Neutrophil (primary cell): ENCODE results near the gene RINL.
A peak's percentile ranks its signal among the peaks of the same experiment; 100 is the strongest.

Experiments used
- H3K27ac ChIP-seq: fragments of 200-600 bp; sonication (generic); 2 replicates; pipeline ENCODE4 v1.5.1; 2016; ENCODE audit warnings: mild to moderate bottlenecking, moderate library complexity
- H3K27me3 ChIP-seq: fragments of 200-600 bp; sonication (generic); 2 replicates; pipeline ENCODE4 v1.6.0; 2016; ENCODE audit warnings: mild to moderate bottlenecking
- H3K36me3 ChIP-seq: fragments of 200-600 bp; sonication (generic); 2 replicates; pipeline ENCODE4 v1.5.1; 2017
- H3K4me1 ChIP-seq, 2 experiments: fragments of 200-600 bp in 1 of 2; sonication (generic) in 1 of 2; 1 replicate in 1 of 2; 2 replicates in 1 of 2; pipeline versions ENCODE4 v1.5.1 to v1.6.1; 2013 to 2016; ENCODE audit warnings: low read depth in 1 of 2, low read length in 1 of 2, mild to moderate bottlenecking in 1 of 2, moderate library complexity in 1 of 2; ENCODE audit not compliant: control insufficient read depth in 1 of 2, insufficient read depth in 1 of 2
- H3K4me3 ChIP-seq, 2 experiments: fragments of 200-600 bp in 1 of 2; sonication (generic) in 1 of 2; 1 replicate in 1 of 2; 2 replicates in 1 of 2; pipeline ENCODE4 v1.5.1; 2013 to 2016; ENCODE audit warnings: low read depth in 1 of 2, low read length in 1 of 2, mild to moderate bottlenecking in 1 of 2, moderate library complexity in 1 of 2
- H3K9me3 ChIP-seq: fragments of 200-600 bp; sonication (generic); 2 replicates; pipeline ENCODE4 v1.5.1; 2016
- TF ChIP-seq, protein P1 (sequence below): fragments of 200-600 bp; sonication (generic); IDR thresholded peaks from 2 replicates; pipeline ENCODE4 v1.5.1; 2016; ENCODE audit warnings: antibody characterized with exemption

Gene RINL, protein sequence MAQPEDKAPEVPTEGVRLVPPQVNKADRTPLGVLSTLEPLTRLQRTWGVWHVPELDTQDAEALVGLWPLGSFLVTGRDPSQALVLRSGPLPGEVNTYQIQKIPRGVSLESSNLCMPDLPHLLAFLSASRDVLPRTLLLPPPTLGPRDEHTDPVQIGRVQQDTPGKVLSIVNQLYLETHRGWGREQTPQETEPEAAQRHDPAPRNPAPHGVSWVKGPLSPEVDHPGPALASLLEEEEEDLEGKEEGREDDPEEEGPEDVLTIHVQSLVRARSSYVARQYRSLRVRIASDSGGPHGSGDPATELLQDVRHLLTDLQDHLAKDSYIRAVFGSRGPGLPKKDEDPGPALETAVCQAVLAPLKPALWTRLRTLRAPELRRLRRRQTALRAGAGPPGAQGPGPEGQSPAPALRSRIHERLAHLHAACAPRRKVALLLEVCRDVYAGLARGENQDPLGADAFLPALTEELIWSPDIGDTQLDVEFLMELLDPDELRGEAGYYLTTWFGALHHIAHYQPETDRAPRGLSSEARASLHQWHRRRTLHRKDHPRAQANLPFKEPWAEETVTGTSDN

GRCh38 chr19:38877781-38878574 is at the start of gene RINL:
Gene RINL (minus strand): TSS chr19:38878275. CDS start chr19:38876742, 1,533 bp downstream.
- Histone ChIP-seq H3K27ac (peak within 1 kb of the TSS; percentile 94), H3K36me3 (peaks cover 45% of the 10 kb centered on the region), H3K4me3 (peak within 1 kb of the TSS; percentile 68 to 79), H3K27me3 (no peaks in the 10 kb centered on the region), H3K4me1 (peaks cover 22 to 25% of the 10 kb centered on the region in 2 experiments), H3K9me3 (no peaks in the 10 kb centered on the region)
- TF ChIP-seq, protein P1, sequence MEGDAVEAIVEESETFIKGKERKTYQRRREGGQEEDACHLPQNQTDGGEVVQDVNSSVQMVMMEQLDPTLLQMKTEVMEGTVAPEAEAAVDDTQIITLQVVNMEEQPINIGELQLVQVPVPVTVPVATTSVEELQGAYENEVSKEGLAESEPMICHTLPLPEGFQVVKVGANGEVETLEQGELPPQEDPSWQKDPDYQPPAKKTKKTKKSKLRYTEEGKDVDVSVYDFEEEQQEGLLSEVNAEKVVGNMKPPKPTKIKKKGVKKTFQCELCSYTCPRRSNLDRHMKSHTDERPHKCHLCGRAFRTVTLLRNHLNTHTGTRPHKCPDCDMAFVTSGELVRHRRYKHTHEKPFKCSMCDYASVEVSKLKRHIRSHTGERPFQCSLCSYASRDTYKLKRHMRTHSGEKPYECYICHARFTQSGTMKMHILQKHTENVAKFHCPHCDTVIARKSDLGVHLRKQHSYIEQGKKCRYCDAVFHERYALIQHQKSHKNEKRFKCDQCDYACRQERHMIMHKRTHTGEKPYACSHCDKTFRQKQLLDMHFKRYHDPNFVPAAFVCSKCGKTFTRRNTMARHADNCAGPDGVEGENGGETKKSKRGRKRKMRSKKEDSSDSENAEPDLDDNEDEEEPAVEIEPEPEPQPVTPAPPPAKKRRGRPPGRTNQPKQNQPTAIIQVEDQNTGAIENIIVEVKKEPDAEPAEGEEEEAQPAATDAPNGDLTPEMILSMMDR, result no peak

DNA sequence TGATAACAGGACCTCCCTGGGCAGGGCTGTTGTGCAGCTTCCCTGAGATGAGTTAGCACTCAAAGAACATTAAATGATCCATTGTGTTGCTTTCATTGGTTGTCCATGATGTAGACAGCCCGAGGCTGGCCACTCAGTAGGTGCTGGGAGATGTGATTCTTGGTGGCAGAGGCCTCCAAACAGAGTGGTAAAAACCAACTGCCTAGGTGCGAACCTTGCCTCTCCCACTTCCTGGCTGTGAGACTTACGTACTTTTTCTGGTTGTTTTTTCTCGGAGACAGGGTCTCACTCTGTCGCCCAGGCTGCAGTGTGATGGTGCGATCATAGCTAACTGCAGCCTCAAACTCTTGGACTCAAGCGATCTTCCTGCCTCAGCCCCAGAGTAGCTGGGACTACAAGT is 46.3 kb upstream of the RINL start:
- H3K9me3 ChIP-seq, result no peaks in the 10 kb centered on the region
- TF ChIP-seq, protein P1, result no peak
- H3K4me3 ChIP-seq, result no peak overlapping the region
- H3K27me3 ChIP-seq, result no peaks in the 10 kb centered on the region
- no peak overlapping the region for H3K27ac ChIP-seq
- H3K4me1 ChIP-seq, result no peaks in the 10 kb centered on the region
- H3K36me3 ChIP-seq, result no peaks in the 10 kb centered on the region

GRCh38 chr19:38922482-38922881 is 44.4 kb upstream of the RINL start:
- TF ChIP-seq, protein P1, result no peak
- H3K36me3 ChIP-seq, result no peaks in the 10 kb centered on the region

GRCh38 chr19:38921420-38922274 is 43.6 kb upstream of the RINL start:
- Histone ChIP-seq H3K27ac (no peak overlapping the region), H3K27me3 (no peaks in the 10 kb centered on the region), H3K9me3 (no peaks in the 10 kb centered on the region), H3K4me1 (no peaks in the 10 kb centered on the region), H3K36me3 (no peaks in the 10 kb centered on the region), H3K4me3 (no peak overlapping the region)
- TF ChIP-seq, protein P1, result no peak

More at GRCh38 chr19:38922482-38922881, 44.4 kb upstream of the RINL start:
- H3K4me3 ChIP-seq, result no peak overlapping the region
- H3K4me1 ChIP-seq, result no peaks in the 10 kb centered on the region
- H3K27me3 ChIP-seq, result no peaks in the 10 kb centered on the region
- H3K9me3 ChIP-seq, result no peaks in the 10 kb centered on the region
- H3K27ac ChIP-seq, result no peak overlapping the region
